ENCODE data around the gene SUSD2. TPM values are rescaled to one million over a fixed set of nuclear protein-coding genes. Genes with fewer than 3 reads are reported as not detected.
A peak's percentile ranks its signal among the peaks of the same experiment; 100 is the strongest.

SUSD2 gene
- total RNA-seq, 1 donor from 2014 or later, result 3.2 TPM

DNA sequence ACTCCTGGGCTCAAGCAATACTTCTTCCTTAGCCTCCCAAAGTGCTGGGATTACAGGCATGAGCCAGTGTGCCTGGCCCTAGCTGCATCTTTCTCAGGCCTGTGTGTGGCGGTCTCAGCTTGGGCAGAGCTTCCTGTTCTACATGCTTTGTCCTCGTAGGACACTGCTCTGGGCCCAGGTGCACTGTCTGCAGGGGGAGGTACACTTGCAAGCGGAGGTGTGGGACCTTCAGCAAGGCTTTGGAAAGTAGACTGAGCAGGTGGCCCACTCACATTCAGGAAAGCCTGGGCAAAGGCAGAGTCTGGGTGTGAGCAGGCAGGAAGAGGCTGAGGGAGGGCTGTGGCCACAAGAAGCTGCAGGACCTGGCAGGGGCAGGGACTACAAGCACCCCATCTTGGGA, 33.6 kb upstream of the SUSD2 start:
- TF ChIP-seq, protein P1, sequence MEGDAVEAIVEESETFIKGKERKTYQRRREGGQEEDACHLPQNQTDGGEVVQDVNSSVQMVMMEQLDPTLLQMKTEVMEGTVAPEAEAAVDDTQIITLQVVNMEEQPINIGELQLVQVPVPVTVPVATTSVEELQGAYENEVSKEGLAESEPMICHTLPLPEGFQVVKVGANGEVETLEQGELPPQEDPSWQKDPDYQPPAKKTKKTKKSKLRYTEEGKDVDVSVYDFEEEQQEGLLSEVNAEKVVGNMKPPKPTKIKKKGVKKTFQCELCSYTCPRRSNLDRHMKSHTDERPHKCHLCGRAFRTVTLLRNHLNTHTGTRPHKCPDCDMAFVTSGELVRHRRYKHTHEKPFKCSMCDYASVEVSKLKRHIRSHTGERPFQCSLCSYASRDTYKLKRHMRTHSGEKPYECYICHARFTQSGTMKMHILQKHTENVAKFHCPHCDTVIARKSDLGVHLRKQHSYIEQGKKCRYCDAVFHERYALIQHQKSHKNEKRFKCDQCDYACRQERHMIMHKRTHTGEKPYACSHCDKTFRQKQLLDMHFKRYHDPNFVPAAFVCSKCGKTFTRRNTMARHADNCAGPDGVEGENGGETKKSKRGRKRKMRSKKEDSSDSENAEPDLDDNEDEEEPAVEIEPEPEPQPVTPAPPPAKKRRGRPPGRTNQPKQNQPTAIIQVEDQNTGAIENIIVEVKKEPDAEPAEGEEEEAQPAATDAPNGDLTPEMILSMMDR (IDR thresholded peaks at IDR 0.05; ENCODE audit: borderline replicate concordance), result no peak
- H3K27ac ChIP-seq (replicated peaks), result peak overlapping the region; percentile 91
- no peaks in the 10 kb centered on the region for H3K36me3 ChIP-seq
- intact Hi-C loops (cut with micrococcal nuclease), result no loop called here
- H3K27me3 ChIP-seq (ENCODE audit: low read depth), result no peaks in the 10 kb centered on the region
- H3K4me3 ChIP-seq, result peak overlapping the region; percentile 1
- H3K9me3 ChIP-seq (replicated peaks), result no peaks in the 10 kb centered on the region
- H3K4me1 ChIP-seq, result peaks cover 78% of the 10 kb centered on the region
- DNase-seq, result no peak

DNA sequence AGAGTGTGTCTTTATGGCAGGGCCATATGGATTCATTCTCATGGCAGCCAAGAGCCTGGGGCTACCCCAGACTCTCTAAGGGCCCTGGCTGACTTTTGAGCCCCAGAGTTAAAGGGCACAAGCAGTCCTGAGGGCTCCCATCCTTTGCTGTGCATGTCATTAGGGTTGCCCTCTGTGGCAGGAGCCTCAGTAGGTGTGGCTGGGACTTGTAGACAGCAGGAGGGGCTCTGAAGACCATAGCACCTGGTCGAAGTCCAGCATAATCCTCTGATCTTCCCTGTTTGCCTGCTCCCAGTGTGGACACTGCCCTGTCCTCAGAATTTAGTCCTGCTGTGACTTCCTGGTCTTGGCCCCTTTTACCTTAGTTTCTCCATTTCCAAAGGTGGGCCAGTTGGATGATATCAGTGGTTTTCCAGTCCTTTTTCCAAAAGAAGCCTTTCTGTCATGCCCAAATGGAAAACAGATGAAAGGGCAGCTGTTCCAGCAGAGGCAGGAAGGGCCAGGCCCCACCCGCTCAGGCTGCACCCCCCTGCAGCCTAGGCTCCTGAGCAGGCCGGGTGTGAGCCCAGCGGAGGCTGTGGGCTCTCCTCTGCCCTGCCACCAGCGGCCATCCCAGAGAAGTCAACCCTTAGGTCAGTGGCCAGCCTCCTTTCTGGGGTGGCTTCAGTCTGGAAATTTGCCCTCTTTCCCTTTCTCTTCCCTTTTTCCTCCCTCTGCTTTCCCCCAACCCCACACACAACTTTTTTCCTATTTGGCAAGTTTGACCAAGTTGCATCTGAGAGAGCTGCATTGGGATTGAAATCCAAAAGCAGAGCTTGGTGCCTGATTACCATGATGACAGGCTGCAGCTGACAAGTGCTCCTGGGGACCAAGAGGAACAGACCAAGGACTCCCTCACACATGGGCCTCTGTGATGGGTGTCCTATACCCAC, 32.8 kb upstream of the SUSD2 start:
- TF ChIP-seq, protein P1 (IDR thresholded peaks at IDR 0.05; ENCODE audit: borderline replicate concordance), result no peak
- H3K9me3 ChIP-seq (replicated peaks), result no peaks in the 10 kb centered on the region
- intact Hi-C loops (cut with micrococcal nuclease), result no loop called here
- H3K4me1 ChIP-seq, result peaks cover 71% of the 10 kb centered on the region
- no peak overlapping the region for H3K4me3 ChIP-seq
- peak overlapping the region; percentile 91 for H3K27ac ChIP-seq (replicated peaks)
- H3K36me3 ChIP-seq, result no peaks in the 10 kb centered on the region
- DNase-seq, result no peak
- no peaks in the 10 kb centered on the region for H3K27me3 ChIP-seq (ENCODE audit: low read depth)

DNA sequence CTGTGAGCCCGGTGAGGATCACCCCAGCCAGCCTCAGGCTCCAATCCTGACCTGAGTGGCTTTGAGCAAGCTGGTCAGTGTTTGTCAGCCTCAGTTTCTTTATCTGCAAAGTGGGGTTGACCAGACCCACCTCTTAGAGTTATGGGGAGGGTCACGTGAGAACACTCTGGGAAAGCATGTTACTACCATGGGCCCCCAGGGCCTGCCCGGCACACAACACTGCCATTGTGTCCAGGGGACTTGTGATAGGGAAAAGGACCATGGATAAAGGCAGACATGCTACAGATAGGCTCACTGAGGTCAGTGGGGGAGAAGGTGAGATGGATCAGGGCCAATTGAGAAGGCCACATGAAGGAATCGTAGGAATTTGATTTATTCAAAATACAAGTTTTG, 32.1 kb upstream of the SUSD2 start:
- no peak overlapping the region for H3K4me3 ChIP-seq
- H3K36me3 ChIP-seq, result no peaks in the 10 kb centered on the region
- intact Hi-C loops (cut with micrococcal nuclease), result no loop called here
- no peak for DNase-seq
- TF ChIP-seq, protein P1 (IDR thresholded peaks at IDR 0.05; ENCODE audit: borderline replicate concordance), result no peak
- peak overlapping the region; percentile 91 for H3K27ac ChIP-seq (replicated peaks)
- no peaks in the 10 kb centered on the region for H3K9me3 ChIP-seq (replicated peaks)
- H3K4me1 ChIP-seq, result peaks cover 68% of the 10 kb centered on the region
- H3K27me3 ChIP-seq (ENCODE audit: low read depth), result no peaks in the 10 kb centered on the region

DNA sequence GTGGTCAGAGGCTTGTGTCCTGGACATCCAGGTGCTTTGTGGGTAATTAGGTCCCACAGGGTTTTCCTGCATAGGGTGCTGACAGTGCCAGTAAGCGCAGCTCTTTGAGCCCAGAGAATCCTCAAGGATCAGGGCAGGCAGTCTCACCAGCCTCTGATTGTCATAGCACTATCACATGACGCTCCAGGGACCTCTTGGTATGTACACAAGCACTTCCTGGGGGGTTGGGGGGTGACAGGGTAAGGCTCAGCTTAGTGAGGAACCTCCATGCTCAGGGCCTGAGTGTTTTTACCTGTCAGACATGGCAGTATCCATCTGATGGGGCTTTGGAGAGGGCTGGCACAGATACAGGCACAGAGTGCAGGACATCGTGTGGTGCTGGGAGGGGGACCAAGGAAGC, 27.9 kb upstream of the SUSD2 start:
- H3K4me1 ChIP-seq, result peaks cover 64% of the 10 kb centered on the region
- TF ChIP-seq, protein P1 (IDR thresholded peaks at IDR 0.05; ENCODE audit: borderline replicate concordance), result no peak
- H3K27ac ChIP-seq (replicated peaks), result peak overlapping the region; percentile 8
- H3K4me3 ChIP-seq, result no peak overlapping the region
- H3K9me3 ChIP-seq (replicated peaks), result no peaks in the 10 kb centered on the region
- no peaks in the 10 kb centered on the region for H3K27me3 ChIP-seq (ENCODE audit: low read depth)
- no peaks in the 10 kb centered on the region for H3K36me3 ChIP-seq
- intact Hi-C loops (cut with micrococcal nuclease), result no loop called here
- DNase-seq, result no peak

DNA sequence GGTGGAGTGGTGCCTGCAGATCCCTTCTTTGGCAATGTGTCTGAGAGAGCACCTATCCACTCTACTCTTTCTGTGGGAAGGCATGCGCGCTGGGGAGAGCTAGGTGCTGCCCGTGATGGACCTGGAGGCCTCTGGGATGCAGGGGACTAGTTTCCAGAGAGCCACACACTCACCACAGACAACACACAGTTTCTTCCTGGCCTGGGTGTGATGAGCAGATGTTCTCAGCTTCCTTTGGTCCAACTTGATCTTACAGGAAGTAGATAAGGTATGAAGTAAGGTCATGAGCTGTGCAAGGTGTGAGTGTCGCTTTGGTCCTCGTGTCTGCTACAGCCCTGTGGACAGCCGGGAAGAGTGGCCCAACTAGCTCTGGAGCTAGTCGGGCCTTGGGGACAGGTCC, 27.3 kb upstream of the SUSD2 start:
- TF ChIP-seq, protein P1 (IDR thresholded peaks at IDR 0.05; ENCODE audit: borderline replicate concordance), result no peak
- Histone ChIP-seq H3K9me3 (replicated peaks) (no peaks in the 10 kb centered on the region), H3K27ac (replicated peaks) (peak overlapping the region; percentile 8), H3K4me1 (peaks cover 64% of the 10 kb centered on the region), H3K27me3 (ENCODE audit: low read depth) (no peaks in the 10 kb centered on the region), H3K4me3 (no peak overlapping the region), H3K36me3 (no peaks in the 10 kb centered on the region)
- no peak for DNase-seq
- intact Hi-C loops (cut with micrococcal nuclease), result no loop called here
